ENCODE measurements around the gene H1-8.
A peak's percentile ranks its signal among the peaks of the same experiment; 100 is the strongest.

Gene H1-8

DNA sequence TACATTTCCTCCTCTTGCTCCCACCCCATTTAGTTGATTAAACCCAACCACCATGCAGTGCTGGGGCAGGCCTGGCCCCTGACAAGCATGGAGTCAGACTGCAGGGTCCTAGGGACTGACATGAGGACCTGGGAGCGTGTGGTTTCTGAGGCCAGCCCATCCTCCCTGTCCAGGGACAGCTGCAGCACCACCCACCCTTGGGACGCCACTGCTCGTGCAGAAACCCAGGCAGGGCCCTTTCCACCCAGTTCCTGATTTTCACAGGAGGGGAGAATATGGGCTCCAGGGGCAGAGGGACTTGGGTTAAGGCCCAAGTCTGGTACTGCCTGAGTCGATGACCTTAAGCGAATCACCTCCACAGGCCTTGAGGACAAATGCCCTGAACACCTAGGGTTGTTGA, 39.8 kb downstream of the H1-8 start:
- H3K4me3 ChIP-seq: no peak overlapping the region
- H3K27ac ChIP-seq: peak overlapping the region in 2 of 21 experiments; percentile 23 to 24

GRCh38 chr3:129583289-129583688, 40.3 kb downstream of the H1-8 start:
- peak overlapping the region in 1 of 21 experiments; percentile 23 for H3K27ac ChIP-seq
- H3K4me3 ChIP-seq: no peak overlapping the region

GRCh38 chr3:129584631-129585030, 41.7 kb downstream of the H1-8 start:
- no peak overlapping the region for H3K27ac ChIP-seq
- no peak overlapping the region for H3K4me3 ChIP-seq

DNA sequence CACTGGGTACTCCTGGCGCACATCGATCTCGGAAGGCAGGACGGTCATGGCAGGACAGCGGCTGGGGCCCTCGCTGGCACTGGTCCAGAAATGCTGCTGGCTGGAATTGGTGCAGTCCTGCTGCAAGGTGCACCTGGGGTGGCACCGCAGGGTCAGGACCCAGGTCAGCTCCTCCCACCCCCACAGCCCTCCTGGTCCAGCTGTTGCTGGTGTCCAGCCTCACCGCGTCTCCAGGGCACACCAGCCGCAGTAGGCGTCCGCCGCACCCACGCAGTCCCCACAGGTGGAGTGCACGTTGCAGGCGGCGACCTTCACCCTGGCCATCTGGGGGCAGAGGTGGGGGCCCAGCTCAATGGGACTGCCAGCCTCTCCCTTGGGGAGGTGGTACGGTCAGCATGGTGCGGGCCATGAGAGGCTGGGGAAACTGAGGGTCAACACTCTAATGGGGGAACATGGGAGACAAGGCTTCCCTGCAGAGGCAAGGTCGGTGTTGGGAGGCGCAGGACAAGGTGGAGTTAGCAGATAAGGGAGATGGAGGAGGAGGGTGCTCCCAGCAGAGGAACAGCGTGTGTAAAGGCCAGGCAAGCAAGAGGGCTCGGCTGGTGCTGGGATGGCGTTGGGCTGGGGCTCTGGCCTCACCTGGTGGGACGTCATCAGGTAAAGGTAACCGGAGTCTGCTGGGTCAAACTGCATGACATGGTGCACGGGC, 43.1 kb downstream of the H1-8 start:
- no peak overlapping the region for H3K4me3 ChIP-seq
- peak overlapping the region in 2 of 21 experiments; percentile 0 to 66 for H3K27ac ChIP-seq

- peak overlapping the region in 16 of 21 experiments; percentile 0 to 71 (median 38) for H3K27ac ChIP-seq
- no peak overlapping the region for H3K4me3 ChIP-seq
Observed at GRCh38 chr3:129586746-129587430, 43.9 kb downstream of the H1-8 start.

DNA sequence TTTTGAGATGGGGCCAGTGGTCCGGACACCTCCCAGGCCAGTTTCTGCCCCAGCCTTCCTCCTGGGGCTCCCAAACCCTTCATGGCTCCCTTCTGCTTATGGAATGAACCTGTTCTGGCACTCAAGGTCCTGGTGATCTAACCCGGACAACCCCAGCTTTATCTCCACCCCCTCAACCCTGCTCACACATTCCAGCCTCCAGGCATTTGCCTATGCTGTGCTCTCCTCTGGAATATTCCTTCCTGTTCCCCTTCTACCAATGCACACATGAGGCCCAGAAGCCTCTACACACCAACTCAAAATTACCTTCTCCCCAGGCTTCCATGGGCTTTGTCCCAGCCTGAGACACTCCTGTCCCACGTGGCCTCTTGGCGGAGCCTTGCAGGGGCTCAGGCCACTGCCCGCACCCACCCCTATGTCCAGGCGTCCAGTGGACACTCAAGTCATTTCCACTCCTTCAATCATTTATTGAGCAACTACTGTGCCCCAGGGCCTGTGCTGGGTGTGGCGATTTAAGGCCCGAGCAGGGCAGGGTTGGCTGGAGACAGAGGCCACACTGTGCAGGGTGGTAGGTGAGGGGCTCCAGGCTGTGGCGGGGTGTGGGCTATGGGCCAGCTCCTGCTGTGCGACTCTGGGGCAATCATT, 44.7 kb downstream of the H1-8 start:
- H3K27ac ChIP-seq: peak overlapping the region in 16 of 21 experiments; percentile 0 to 71 (median 34)
- H3K4me3 ChIP-seq: no peak overlapping the region

DNA sequence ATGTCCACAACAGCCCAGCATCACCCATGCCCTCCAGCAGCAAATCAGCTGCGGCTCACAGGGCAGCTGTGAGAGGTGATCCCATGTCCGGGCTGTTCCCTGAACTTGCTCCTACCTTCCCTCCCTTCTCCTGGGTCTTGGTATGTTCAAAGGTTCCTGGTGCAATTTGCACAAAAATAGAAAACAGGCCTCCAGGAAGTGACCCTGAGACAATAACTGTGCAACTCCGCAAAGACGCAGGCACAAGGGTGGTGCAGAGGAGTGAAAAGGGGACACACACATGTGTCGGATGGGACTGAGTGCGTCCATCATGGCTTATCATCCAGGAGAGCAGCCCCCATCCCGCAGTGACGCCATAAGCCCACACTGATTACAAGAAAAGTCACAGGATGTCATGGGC, 47.2 kb downstream of the H1-8 start:
- Histone ChIP-seq H3K4me3 (no peak overlapping the region), H3K27ac (peak overlapping the region in 4 of 21 experiments; percentile 4 to 51 (median 32))

DNA sequence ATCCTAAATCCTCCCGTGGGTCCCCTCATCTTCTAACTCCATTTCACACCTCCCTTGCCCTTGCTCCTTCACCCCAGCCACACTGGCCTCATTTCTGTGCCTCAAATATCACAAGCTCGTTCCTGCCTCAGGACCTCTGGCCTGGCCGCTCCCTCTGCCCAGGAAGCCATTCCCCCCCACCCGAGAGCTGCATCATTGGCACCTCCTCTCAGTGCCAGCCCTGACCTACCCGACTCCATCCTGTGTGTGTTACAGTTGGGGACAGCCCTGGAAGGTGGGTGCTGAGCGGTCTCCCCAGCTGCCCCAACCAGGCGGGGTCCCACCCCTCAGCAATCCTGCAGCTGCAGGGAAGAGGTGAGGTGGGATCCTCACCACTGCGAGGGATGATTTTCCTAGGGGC, 49.0 kb downstream of the H1-8 start:
- Histone ChIP-seq H3K27ac (peak overlapping the region in 20 of 21 experiments; percentile 36 to 94 (median 84)), H3K4me3 (no peak overlapping the region)

- H3K27ac ChIP-seq: peak overlapping the region in 20 of 21 experiments; percentile 45 to 94 (median 84)
- no peak overlapping the region for H3K4me3 ChIP-seq
Observed at GRCh38 chr3:129592381-129593131, 49.6 kb downstream of the H1-8 start.

DNA sequence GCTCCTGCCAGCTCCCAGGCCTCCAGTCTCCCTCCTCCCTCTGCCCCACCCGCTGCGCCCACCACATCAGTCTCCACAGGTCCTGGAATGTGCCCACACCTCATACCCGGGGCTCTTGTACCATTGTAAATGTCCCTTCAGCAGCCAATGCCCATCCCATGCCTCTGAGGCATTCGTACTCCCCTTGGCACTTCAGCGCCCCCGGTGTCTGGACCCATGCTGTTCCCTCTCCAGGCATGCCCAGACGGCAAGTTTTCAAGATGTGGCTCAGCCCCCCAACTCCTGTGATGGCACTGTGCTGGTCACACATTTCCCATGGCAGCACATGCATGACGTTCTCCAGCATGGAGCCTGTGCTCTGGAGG, 50.2 kb downstream of the H1-8 start:
- Histone ChIP-seq H3K4me3 (no peak overlapping the region), H3K27ac (peak overlapping the region in 20 of 21 experiments; percentile 45 to 94 (median 84))

- peak overlapping the region in 20 of 21 experiments; percentile 45 to 94 (median 84) for H3K27ac ChIP-seq
- no peak overlapping the region for H3K4me3 ChIP-seq
Observed at GRCh38 chr3:129593595-129594339, 50.8 kb downstream of the H1-8 start.

GRCh38 chr3:129594409-129594808, 51.4 kb downstream of the H1-8 start:
- Histone ChIP-seq H3K4me3 (no peak overlapping the region), H3K27ac (peak overlapping the region in 19 of 21 experiments; percentile 45 to 94 (median 84))

- Histone ChIP-seq H3K4me3 (no peak overlapping the region), H3K27ac (peak overlapping the region; percentile 0 to 94 (median 82))
Observed at GRCh38 chr3:129594907-129595390, 52.0 kb downstream of the H1-8 start.

DNA sequence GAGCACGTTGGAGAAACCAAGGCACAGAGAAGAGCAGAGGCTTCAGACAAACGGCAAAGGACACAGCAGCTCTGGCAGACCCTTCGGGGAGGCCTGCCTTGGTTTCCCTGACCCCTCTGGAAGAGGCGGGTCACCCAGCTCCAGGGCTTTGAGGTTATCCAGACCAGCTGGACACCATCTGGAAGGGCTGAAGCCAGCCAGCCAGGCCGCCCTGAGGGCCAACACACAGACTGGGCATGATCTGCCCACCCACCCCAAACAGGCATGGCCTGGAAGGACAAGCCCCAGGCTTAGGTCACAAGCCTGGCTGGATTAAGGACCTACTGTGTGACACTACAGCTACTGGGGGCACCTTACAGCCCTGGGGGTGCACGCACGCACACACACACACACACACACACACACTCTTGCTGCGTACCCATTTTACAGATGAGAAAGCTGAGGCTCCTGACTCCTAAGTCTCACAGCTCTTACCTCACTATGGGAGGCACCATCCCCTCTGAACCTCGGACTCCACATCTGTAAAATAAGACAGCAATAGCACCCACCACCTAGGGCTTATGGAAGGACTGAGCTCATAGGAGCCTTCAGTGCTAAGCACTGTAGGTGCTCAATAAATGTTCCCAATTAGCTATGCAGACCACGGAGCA, 52.7 kb downstream of the H1-8 start:
- no peak overlapping the region for H3K4me3 ChIP-seq
- peak overlapping the region; percentile 0 to 94 (median 82) for H3K27ac ChIP-seq

- Histone ChIP-seq H3K4me3 (peak overlapping the region in 1 of 7 experiments; percentile 8), H3K27ac (peak overlapping the region in 20 of 21 experiments; percentile 61 to 94 (median 82))
Observed at GRCh38 chr3:129596194-129597086, 53.5 kb downstream of the H1-8 start.

DNA sequence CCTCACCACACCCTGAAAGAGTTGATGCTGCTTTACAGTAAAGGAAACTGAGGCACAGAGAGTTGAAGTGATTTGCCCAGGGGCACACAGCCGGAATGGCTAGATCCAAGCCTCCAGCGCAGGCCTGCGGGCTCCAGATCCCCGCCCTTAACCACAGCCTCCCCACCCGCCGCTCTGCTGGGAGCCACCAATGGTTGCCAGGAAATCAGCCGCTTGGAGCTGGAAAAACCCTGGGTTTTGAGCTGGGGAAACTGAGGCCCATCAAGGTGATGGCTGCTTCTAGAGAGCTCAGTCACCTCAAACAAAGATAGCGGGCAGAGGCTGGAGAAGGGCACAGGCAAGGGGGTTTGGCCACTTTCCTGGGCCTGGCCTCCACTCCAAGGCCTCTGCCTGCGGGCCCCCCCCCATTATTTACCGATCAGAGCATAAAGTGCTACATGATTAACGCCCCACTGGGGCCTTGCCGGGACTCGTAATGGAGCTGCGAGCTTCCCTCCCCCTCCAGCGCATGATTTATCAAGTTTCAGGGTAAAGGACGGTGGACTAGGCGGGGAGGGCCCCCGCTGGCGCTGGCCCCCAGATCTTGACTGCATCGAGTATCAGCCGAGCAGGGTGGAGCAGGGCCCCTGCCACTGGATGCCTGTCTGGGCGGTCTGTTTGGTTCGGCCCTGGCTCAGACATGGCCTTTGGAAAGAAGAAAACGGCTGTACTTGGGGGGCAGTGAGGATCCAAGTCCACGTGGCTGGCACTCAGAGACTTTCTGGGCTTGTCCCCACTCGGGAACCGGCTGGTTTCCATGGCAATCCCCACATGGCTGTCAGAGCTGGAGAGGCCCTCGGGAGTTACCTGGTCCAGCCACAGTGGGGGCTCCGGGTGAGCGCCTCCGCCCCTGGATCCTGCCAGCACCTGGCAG, 54.4 kb downstream of the H1-8 start:
- H3K4me3 ChIP-seq: peak overlapping the region in 2 of 7 experiments; percentile 2 to 8
- H3K27ac ChIP-seq: peak overlapping the region; percentile 25 to 94 (median 82)

All from skin epidermis (tissue), 12 donors.